Liver (tissue), 3 donors: Measurements from ENCODE around the gene TMEM187.

Experiments
- JUND ChIP-seq, 2 donors: IDR thresholded peaks; 2 replicates each; pipeline ENCODE4 v1.6.1; 2016; ENCODE audit warnings: antibody characterized with exemption in 2 of 2
- MAX ChIP-seq: IDR thresholded peaks from 2 replicates; pipeline ENCODE4 v1.6.1; 2016; ENCODE audit warnings: antibody characterized with exemption
- TF ChIP-seq, protein P1 (sequence below): fragments of 150-350 bp; IDR thresholded peaks from 2 replicates; pipeline ENCODE4 v1.5.1; 2017; ENCODE audit warnings: improper control_type of control experiment, low read depth, low read length; ENCODE audit not compliant: missing input control
- donor health status: healthy.
- donor health status: healthy.

DNA sequence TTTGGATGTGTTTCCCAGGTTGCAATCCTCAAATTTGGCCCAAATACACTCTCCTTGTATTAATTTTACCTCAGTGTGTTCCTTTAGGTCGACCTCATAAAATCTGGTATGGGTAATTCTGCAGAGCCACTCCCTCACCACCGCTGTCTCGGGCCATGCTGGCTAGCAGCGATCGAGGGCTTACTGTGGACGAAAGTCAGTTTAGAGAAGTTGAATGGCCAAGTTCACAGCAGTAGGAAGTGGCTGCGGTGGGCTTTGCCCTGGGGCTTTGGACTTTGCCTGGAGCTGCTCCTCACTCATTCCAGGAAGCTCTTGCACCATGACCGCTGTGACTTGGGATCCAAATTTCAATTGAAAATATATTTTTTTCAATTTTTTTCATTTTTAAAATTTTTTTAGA is 19.6 kb downstream of the TMEM187 start:
- TF ChIP-seq, protein P1, sequence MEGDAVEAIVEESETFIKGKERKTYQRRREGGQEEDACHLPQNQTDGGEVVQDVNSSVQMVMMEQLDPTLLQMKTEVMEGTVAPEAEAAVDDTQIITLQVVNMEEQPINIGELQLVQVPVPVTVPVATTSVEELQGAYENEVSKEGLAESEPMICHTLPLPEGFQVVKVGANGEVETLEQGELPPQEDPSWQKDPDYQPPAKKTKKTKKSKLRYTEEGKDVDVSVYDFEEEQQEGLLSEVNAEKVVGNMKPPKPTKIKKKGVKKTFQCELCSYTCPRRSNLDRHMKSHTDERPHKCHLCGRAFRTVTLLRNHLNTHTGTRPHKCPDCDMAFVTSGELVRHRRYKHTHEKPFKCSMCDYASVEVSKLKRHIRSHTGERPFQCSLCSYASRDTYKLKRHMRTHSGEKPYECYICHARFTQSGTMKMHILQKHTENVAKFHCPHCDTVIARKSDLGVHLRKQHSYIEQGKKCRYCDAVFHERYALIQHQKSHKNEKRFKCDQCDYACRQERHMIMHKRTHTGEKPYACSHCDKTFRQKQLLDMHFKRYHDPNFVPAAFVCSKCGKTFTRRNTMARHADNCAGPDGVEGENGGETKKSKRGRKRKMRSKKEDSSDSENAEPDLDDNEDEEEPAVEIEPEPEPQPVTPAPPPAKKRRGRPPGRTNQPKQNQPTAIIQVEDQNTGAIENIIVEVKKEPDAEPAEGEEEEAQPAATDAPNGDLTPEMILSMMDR = no peak
- no peak for TF ChIP-seq JUND (IDR thresholded peaks at IDR 0.05)
- no peak for TF ChIP-seq MAX
